ENCODE results near the gene MAP3K14.
"Not testable (repeated sequence)": the region's sequence is repeated elsewhere in the genome, so short reads cannot be mapped to it uniquely, and the experiment has no call there.

The MAP3K14 gene

DNA sequence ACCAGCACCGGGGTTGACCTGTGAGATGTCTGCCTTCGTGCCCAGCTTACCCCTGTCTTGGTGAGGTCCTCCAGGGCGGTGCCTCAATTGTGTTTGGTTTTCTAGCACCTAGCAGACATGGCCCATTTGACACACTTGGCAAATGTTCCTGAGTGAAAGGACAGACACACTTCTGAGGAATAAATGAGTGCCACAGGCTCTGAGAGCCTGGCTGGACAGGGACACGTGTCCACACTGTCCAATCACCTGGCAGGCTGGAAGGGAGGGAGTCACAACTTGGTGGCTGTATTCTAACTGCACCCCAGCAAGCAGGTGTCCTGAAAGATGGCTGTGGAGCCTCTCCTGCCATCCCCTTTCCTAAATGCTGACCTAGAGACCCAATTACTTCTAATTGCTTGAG, 7.4 kb downstream of the MAP3K14 start:
- Histone ChIP-seq H3K27ac (no peak overlapping the region), H3K4me3 (no peak overlapping the region), H3K36me3 (ENCODE audit: insufficient read depth, low read length) (no peaks in the 10 kb centered on the region), H3K9me3 (ENCODE audit: low read depth, low read length) (no peaks in the 10 kb centered on the region), H3K9ac (ENCODE audit: insufficient read length) (no peak overlapping the region)
- TF ChIP-seq POLR2AphosphoS5 (IDR thresholded peaks at IDR 0.05; ENCODE audit: borderline replicate concordance, low read depth, low read length) = no peak
- no peak for TF ChIP-seq FOXP2 (optimal IDR thresholded peaks at IDR 0.05; ENCODE audit: control extremely low read depth, extremely low read length, insufficient read depth)
- no peak for TF ChIP-seq EZH2 (IDR thresholded peaks at IDR 0.05)
- no peak for DNase-seq (ENCODE audit: low read depth, low spot score)

DNA sequence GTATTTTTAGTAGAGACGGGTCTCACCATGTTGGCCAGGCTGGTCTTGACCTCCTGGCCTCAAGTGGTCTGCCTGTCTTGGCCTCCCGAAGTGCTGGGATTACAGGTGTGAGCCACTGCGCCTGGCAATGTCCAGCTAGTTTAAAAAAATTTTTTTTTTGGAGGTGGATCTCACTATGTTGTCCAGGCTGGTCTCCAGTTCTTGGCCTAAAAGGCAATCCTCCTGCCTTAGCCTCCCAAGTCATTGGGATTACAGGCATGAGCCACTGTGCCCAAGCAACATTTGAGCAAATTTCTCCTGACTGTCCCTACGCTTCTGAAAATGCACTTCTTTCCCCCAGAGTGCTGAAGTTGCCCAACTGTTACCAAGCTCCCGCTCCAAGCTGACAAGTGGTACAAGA, 8.0 kb downstream of the MAP3K14 start:
- DNase-seq (ENCODE audit: low read depth, low spot score) = no peak
- H3K9me3 ChIP-seq (ENCODE audit: low read depth, low read length) = no peaks in the 10 kb centered on the region
- no peaks in the 10 kb centered on the region for H3K36me3 ChIP-seq (ENCODE audit: insufficient read depth, low read length)
- no peak overlapping the region for H3K4me3 ChIP-seq
- TF ChIP-seq FOXP2 (optimal IDR thresholded peaks at IDR 0.05; ENCODE audit: control extremely low read depth, extremely low read length, insufficient read depth) = no peak
- no peak for TF ChIP-seq EZH2 (IDR thresholded peaks at IDR 0.05)
- no peak for TF ChIP-seq POLR2AphosphoS5 (IDR thresholded peaks at IDR 0.05; ENCODE audit: borderline replicate concordance, low read depth, low read length)
- no peak overlapping the region for H3K9ac ChIP-seq (ENCODE audit: insufficient read length)
- no peak overlapping the region for H3K27ac ChIP-seq

DNA sequence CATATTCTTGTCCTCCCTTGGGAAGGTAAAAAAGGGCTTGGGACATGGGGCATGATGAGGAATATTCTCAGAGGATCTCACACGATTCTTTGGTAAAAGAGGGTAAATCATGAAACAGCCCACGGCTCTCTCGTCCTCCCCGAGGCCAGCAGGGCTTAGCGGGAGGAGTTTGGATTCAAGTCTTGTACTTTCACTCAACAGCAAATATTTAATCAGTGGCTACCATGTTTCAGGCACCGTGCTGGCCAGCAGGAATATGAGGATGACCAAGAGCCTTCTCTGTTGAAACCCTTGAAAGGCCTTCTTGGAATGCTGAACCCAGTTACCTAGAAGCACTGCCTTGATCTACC, 8.8 kb downstream of the MAP3K14 start:
- H3K36me3 ChIP-seq (ENCODE audit: insufficient read depth, low read length) = no peaks in the 10 kb centered on the region
- TF ChIP-seq POLR2AphosphoS5 (IDR thresholded peaks at IDR 0.05; ENCODE audit: borderline replicate concordance, low read depth, low read length) (no peak), FOXP2 (optimal IDR thresholded peaks at IDR 0.05; ENCODE audit: control extremely low read depth, extremely low read length, insufficient read depth) (no peak), EZH2 (IDR thresholded peaks at IDR 0.05) (no peak)
- H3K27ac ChIP-seq = no peak overlapping the region
- H3K9me3 ChIP-seq (ENCODE audit: low read depth, low read length) = no peaks in the 10 kb centered on the region
- H3K9ac ChIP-seq (ENCODE audit: insufficient read length) = no peak overlapping the region
- H3K4me3 ChIP-seq = no peak overlapping the region
- DNase-seq (ENCODE audit: low read depth, low spot score) = no peak

DNA sequence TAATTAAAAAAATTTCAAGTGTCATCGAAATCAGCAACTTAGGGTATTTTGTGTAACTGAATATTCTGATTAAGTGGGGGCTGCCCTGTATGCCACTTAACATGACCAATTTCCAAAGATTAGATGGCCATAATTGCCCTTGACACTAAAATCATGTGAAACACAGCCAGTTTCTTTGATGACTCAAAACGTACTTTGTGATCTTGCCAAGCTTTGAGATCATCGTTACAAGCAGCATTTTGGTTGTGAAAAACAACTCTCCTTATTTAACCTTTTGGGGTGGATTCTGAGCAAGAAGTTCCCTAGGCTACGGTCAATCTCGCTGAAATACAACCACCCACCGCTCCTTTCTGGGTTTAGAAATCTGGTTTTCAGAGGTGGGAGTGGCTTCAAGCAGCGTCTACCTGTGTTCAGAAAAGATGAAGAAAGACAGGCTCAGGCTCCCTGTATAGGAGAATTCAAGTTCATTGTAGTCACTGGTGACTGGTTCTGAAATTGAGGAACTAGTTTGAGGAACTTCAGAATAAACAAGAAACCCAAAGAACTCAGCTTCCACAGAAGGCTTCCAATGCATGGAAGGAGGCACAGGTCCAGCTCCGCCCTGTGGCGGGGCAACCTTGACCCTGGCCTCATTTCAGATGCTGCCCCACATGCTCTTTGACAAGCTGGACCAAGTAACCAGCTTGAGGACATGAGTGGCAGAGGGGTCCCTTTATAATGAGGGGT, 9.4 kb downstream of the MAP3K14 start:
- Histone ChIP-seq H3K9me3 (ENCODE audit: low read depth, low read length) (no peaks in the 10 kb centered on the region), H3K27ac (no peak overlapping the region), H3K4me3 (no peak overlapping the region), H3K36me3 (ENCODE audit: insufficient read depth, low read length) (no peaks in the 10 kb centered on the region), H3K9ac (ENCODE audit: insufficient read length) (no peak overlapping the region)
- TF ChIP-seq POLR2AphosphoS5 (IDR thresholded peaks at IDR 0.05; ENCODE audit: borderline replicate concordance, low read depth, low read length) = no peak
- no peak for TF ChIP-seq FOXP2 (optimal IDR thresholded peaks at IDR 0.05; ENCODE audit: control extremely low read depth, extremely low read length, insufficient read depth)
- no peak for TF ChIP-seq EZH2 (IDR thresholded peaks at IDR 0.05)
- no peak for DNase-seq (ENCODE audit: low read depth, low spot score)

DNA sequence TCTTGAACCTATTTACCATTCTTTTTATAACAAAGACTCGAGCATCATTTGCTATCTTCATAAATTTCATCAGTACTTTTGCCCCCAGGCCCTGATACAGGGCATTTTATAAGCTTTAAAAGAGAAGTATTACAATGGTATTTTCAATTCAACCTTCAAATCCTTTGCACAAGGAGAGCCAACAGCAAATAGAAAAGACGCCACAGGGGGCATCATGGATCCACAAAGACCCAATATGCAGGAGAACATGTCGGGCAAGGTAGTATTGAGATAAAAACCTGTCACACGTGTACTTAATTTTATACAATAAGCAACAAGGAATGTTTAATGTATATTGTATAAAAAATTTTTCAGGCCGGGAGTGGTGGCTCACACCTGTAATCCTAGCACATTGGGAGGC, 10.2 kb downstream of the MAP3K14 start:
- Histone ChIP-seq H3K9ac (ENCODE audit: insufficient read length) (no peak overlapping the region), H3K4me3 (no peak overlapping the region), H3K27ac (no peak overlapping the region), H3K36me3 (ENCODE audit: insufficient read depth, low read length) (no peaks in the 10 kb centered on the region), H3K9me3 (ENCODE audit: low read depth, low read length) (no peaks in the 10 kb centered on the region)
- TF ChIP-seq EZH2 (IDR thresholded peaks at IDR 0.05) (no peak), FOXP2 (optimal IDR thresholded peaks at IDR 0.05; ENCODE audit: control extremely low read depth, extremely low read length, insufficient read depth) (no peak), POLR2AphosphoS5 (IDR thresholded peaks at IDR 0.05; ENCODE audit: borderline replicate concordance, low read depth, low read length) (no peak)
- DNase-seq (ENCODE audit: low read depth, low spot score) = no peak

DNA sequence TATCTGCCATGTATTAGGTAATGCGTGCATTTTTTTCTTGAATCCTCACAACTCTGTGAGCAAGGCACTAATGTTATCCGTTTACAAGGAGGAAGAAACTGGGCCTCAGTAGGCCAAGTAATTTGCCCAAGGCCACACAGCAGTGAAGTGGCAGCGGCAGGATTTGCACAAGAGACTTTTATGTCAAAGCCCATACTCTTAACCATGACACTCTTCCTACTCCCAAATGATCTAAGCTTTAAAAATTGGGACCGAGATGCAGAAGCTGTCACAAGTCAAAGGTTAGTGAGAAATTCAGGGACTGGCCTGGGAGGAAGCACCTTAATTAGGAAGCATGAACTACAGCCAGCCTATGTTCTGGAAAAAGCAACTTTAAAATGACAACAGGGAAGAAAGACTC, 10.7 kb downstream of the MAP3K14 start:
- no peaks in the 10 kb centered on the region for H3K9me3 ChIP-seq (ENCODE audit: low read depth, low read length)
- no peak overlapping the region for H3K9ac ChIP-seq (ENCODE audit: insufficient read length)
- no peak overlapping the region for H3K27ac ChIP-seq
- DNase-seq (ENCODE audit: low read depth, low spot score) = no peak
- H3K36me3 ChIP-seq (ENCODE audit: insufficient read depth, low read length) = no peaks in the 10 kb centered on the region
- no peak overlapping the region for H3K4me3 ChIP-seq
- TF ChIP-seq POLR2AphosphoS5 (IDR thresholded peaks at IDR 0.05; ENCODE audit: borderline replicate concordance, low read depth, low read length) = no peak
- TF ChIP-seq EZH2 (IDR thresholded peaks at IDR 0.05) = no peak
- TF ChIP-seq FOXP2 (optimal IDR thresholded peaks at IDR 0.05; ENCODE audit: control extremely low read depth, extremely low read length, insufficient read depth) = no peak

DNA sequence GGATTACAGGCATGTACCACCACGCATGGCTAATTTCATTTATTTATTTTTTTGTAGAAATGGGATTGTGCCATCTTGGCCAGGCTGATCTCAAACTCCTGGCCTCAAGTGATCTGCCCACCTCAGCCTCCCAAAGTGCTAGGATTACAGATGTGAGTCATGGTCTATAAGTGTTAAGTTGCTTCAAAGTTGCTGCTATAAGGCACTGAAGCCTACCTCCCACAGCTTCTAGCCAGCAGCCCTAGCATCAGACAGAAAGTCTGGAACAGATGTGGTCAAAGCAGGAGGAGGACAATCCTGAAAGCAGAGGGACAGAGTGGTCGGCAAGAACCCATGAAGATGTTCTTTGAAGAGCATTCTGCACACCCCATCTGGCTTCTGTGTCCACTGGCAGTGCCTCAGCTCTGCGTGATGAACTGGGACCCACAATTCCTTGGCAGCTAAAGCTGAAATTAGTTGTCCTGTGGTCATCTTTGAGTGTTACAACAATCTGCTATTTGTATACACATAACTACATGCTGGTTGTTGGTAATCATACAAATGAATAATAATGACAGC, 11.2 kb downstream of the MAP3K14 start:
- TF ChIP-seq POLR2AphosphoS5 (IDR thresholded peaks at IDR 0.05; ENCODE audit: borderline replicate concordance, low read depth, low read length) = no peak
- TF ChIP-seq FOXP2 (optimal IDR thresholded peaks at IDR 0.05; ENCODE audit: control extremely low read depth, extremely low read length, insufficient read depth) = no peak
- TF ChIP-seq EZH2 (IDR thresholded peaks at IDR 0.05) = no peak
- no peaks in the 10 kb centered on the region for H3K36me3 ChIP-seq (ENCODE audit: insufficient read depth, low read length)
- H3K9ac ChIP-seq (ENCODE audit: insufficient read length) = no peak overlapping the region
- no peak overlapping the region for H3K4me3 ChIP-seq
- no peak overlapping the region for H3K27ac ChIP-seq
- no peaks in the 10 kb centered on the region for H3K9me3 ChIP-seq (ENCODE audit: low read depth, low read length)
- no peak for DNase-seq (ENCODE audit: low read depth, low spot score)

DNA sequence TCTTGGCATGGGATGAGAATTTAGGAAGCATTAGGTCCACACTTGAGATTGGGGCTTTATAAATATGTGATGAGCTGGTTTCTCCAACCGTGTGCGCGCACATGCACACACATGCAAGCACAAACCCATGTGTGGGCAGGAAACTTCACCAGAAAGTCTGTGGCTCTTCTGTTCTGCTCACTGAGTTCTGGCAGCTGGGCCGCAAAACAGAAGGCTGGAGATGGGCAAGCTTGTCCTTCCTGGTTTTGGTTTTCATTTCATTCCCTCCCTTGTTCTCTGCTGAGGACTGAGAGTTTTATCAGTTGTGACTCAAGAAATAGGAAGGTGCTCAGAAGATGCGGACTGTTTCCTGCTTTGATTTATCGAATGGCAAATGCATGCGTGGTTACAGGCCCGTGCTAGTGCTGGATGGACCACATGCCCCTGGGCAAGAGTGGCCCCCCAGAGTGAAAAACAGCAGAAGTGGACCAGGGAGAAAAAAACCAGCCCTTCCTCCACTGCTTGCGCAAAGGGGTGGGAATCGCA, 14.1 kb downstream of the MAP3K14 start:
- no peak for DNase-seq (ENCODE audit: low read depth, low spot score)
- Histone ChIP-seq H3K4me3 (no peak overlapping the region), H3K9ac (ENCODE audit: insufficient read length) (no peak overlapping the region), H3K9me3 (ENCODE audit: low read depth, low read length) (no peaks in the 10 kb centered on the region), H3K36me3 (ENCODE audit: insufficient read depth, low read length) (no peaks in the 10 kb centered on the region), H3K27ac (no peak overlapping the region)
- TF ChIP-seq FOXP2 (optimal IDR thresholded peaks at IDR 0.05; ENCODE audit: control extremely low read depth, extremely low read length, insufficient read depth) = no peak
- TF ChIP-seq POLR2AphosphoS5 (IDR thresholded peaks at IDR 0.05; ENCODE audit: borderline replicate concordance, low read depth, low read length) = no peak
- TF ChIP-seq EZH2 (IDR thresholded peaks at IDR 0.05) = no peak

DNA sequence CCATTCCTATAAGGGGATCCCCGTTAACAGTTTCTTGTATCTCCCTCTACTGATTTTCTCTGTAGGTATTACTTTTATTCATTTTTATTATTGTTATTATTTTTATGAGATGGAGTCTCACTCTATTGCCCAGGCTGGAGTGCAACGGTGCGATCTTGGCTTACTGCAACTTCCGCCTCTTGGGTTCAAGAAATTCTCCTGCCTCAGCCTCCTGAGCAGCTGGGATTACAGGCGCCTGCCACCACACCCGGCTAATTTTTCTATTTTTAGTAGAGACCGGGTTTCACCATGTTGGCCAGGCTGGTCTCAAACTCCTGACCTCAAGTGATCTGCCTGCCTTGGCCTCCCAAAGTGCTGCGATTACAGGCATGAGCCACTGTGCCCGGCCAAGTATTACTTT, 14.6 kb downstream of the MAP3K14 start:
- not testable (repeated sequence) for H3K27ac ChIP-seq; H3K9ac ChIP-seq (ENCODE audit: insufficient read length); DNase-seq (ENCODE audit: low read depth, low spot score); H3K36me3 ChIP-seq (ENCODE audit: insufficient read depth, low read length); H3K4me3 ChIP-seq; H3K9me3 ChIP-seq (ENCODE audit: low read depth, low read length)

Measured in SK-N-MC (cell line).